ENCODE data around the gene IKZF2.

The IKZF2 gene

GRCh38 chr2:213152888-213153287, 1.5 kb upstream of the IKZF2 start:
- DNase-seq (ENCODE audit: low spot score), result no peak

GRCh38 chr2:213152065-213152794, 818 bp upstream of the IKZF2 start:
- DNase-seq (ENCODE audit: low spot score), result peak; percentile 78

- peak; percentile 54 for DNase-seq (ENCODE audit: low spot score)
Observed at GRCh38 chr2:213150315-213151097, 906 bp downstream of the IKZF2 start.

GRCh38 chr2:213149949-213150314, 1.5 kb downstream of the IKZF2 start:
- DNase-seq (ENCODE audit: low spot score), result no peak

- DNase-seq (ENCODE audit: low spot score), result no peak
Observed at GRCh38 chr2:213149294-213149875, 2.0 kb downstream of the IKZF2 start.

GRCh38 chr2:213148572-213149261, 2.7 kb downstream of the IKZF2 start:
- no peak for DNase-seq (ENCODE audit: low spot score)

- DNase-seq (ENCODE audit: low spot score), result no peak
Observed at GRCh38 chr2:213147538-213147937, 3.9 kb downstream of the IKZF2 start.

GRCh38 chr2:213145715-213146242, 5.6 kb downstream of the IKZF2 start:
- DNase-seq (ENCODE audit: low spot score), result no peak

- no peak for DNase-seq (ENCODE audit: low spot score)
Observed at GRCh38 chr2:213137064-213137463, 14.3 kb downstream of the IKZF2 start.

- no peak for DNase-seq (ENCODE audit: low spot score)
Observed at GRCh38 chr2:213129311-213129710, 22.1 kb downstream of the IKZF2 start.

- DNase-seq (ENCODE audit: low spot score), result no peak
Observed at GRCh38 chr2:213125646-213126347, 25.6 kb downstream of the IKZF2 start.

GRCh38 chr2:213122725-213123124, 28.7 kb downstream of the IKZF2 start:
- DNase-seq (ENCODE audit: low spot score), result no peak

- no peak for DNase-seq (ENCODE audit: low spot score)
Observed at GRCh38 chr2:213121690-213122089, 29.7 kb downstream of the IKZF2 start.

- no peak for DNase-seq (ENCODE audit: low spot score)
Observed at GRCh38 chr2:213119061-213119809, 32.2 kb downstream of the IKZF2 start.

- DNase-seq (ENCODE audit: low spot score), result no peak
Observed at GRCh38 chr2:213108308-213108707, 43.1 kb downstream of the IKZF2 start.

- no peak for DNase-seq (ENCODE audit: low spot score)
Observed at GRCh38 chr2:213107728-213108127, 43.7 kb downstream of the IKZF2 start.

GRCh38 chr2:213105212-213105611, 46.2 kb downstream of the IKZF2 start:
- DNase-seq (ENCODE audit: low spot score), result no peak

GRCh38 chr2:213104903-213105202, 46.6 kb downstream of the IKZF2 start:
- DNase-seq (ENCODE audit: low spot score), result no peak

- DNase-seq (ENCODE audit: low spot score), result no peak
Observed at GRCh38 chr2:213104092-213104902, 47.1 kb downstream of the IKZF2 start.
